HG03565 (cell line): ENCODE results near the gene PDGFRB.

Experiments used
- ATAC-seq: cut with Tn5 transposase; IDR thresholded peaks from one replicate; pipeline ENCODE4 v1.9.1; 2021; ENCODE audit warnings: mild to moderate bottlenecking, moderate library complexity; ENCODE audit not compliant: unreplicated experiment

PDGFRB gene

DNA sequence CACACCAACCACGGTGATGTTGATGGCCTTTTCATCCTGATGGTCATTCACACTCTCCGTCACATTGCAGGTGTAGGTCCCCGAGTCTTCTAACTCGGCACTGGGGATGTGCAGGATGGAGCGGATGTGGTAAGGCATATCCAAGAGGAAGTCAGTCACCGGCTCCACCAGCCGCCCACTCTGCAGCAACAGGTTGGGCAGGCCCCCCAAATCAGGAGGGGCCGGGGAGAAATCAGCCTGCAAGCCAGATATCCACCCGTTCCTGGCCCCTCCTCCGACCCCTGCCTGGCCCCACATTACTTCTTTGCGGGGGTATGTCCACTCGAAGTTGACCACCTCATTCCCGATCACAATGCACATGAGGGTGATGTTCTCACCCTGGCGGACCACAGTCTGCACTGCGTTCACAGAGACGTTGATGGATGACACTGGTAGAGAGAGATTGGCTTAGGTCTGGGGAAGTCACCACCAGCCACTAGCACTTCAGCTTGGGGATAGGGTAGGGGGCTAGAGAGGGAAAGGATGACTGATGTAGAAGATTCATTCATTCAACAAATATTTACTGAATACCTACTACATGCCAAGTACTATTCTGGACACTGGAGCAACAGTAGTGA, 22.0 kb downstream of the PDGFRB start:
- ATAC-seq = no peak

DNA sequence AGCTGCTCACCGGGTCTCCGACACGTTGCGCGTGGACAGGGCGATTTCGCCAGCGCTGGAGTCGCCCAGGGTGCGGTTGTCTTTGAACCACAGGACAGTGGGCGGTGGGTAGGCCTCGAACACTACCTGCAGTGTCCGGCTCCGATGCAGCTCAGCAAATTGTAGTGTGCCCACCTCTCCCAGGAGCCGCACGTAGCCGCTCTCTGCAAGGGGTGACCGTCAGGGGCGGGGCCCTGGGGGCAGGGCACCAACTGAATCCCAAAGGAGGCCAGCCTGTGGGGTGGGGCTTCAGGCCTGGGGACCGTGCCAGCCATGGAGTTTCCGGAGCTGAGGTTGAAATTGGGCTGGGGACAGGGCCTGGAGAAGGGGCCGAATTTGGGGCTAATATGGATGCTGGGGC, 22.9 kb downstream of the PDGFRB start:
- no peak for ATAC-seq

DNA sequence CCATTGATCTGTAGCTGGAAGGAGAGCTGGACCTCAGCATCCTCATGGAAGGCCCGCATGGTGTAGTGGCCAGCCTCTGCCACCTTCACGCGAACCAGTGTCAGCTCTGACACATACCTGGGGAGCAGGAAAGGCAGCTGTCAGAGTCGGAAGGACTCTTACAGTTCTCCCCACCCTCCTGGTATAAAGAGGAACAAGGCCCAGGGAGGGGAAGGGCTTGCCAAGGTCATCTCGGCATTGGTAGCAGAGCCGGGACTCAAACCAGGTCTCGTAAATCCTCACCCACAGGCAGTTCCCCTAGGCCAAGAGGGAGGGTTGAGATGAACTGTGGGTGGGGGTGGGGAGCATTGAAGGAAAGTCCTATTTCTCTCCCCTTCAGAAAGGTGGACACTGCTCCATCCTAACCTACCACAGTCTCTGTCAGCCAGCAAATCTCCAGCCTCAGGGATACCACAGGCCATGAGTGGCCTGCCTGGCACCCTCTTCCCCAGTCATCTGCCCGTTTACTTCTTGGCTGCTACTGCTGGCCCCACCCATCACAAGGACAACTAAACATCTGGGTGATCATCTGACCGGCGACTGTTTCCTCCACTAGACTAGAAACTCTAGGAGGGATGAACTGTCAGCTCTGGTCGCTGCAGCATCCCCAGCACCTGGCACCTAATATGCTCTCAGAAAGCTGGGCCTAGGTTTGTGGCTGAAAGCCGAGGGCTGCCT, 23.5 kb downstream of the PDGFRB start:
- ATAC-seq = no peak

DNA sequence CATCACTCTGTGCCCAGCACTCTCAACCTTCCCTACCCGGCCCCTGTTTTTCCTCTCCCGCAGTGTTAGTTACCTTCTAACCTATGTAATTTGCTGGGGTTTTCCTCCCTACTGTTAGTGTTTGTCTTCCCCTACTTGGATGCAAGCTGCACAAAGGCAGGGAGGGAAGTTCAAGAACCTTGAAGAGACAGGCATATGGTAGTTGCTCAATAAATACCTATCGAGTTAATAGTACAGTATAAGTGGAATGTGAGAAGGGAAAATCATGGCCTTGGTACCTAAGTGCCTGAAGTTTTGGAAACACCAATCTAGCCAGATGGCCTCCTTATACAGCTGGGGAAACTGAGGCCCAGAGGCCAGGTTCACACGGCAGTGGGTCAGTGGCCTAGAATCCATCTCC, 24.2 kb downstream of the PDGFRB start:
- ATAC-seq = no peak

DNA sequence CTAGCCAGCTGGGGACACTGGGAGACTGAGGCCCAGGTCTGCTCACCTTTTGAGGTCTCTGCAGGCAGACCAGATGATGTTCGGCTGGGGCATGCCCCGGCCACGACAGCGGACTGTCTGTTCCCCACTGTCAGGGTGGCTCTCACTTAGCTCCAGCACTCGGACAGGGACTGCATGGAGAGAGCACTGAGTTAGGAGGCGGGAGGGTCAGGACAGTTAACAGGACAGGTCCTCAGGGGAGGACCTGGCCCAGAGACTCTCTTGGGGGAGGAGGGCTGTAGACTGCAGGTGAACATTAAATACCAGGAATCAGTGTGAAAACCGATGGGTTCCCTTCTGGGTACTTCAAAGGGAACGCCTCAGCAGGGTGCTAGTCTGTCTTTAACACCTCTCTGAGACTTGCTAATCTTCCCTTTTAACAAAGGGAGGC, 25.1 kb downstream of the PDGFRB start:
- no peak for ATAC-seq

DNA sequence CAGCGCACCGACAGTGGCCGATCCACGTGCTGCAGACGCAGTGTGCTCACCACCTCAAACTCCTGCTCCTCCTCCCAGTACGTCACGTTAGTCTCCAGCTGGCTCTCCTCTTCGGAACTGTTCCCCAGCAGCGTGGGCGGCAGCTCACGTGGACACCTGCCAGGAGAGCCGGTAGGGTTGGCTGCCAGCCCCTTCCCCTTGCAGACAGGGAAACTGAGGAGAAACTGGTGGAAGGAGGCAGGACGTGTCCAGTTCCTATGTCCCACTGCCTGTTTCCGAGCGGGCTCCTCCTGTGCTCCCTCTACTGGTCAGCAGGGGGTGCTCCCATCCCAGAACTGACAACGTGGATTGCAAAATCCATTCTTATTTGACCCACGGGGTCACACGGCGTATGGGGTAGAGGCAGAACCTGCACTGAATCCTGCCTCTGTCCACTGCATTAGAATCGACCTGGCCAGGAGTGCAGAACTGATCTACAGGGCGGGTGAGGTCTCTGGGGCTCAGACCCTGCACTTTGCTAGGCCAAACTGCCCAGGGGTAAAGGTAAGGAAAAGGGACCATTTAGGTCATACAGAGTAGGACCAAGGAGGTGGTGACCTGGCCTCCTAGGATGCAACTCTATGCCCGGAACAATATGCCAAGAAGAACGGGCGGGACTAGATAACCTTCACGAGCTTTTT, 25.7 kb downstream of the PDGFRB start:
- ATAC-seq = no peak

DNA sequence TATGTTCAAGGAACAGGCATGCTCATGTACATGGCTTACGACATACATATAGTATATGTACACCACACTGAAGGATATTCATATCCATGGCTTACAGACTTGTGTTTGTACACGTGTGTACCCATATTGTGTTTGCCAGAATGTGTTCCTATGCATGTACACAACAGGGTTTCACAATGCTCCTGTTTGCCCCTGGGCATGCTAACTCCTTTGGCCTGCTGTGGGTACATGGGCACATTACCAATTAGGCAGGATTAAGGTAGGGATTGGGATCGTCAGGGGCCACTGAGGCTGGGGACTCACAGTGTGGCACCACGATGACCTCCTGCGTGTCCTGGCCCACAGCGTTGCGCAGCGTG, 26.2 kb downstream of the PDGFRB start:
- no peak for ATAC-seq

DNA sequence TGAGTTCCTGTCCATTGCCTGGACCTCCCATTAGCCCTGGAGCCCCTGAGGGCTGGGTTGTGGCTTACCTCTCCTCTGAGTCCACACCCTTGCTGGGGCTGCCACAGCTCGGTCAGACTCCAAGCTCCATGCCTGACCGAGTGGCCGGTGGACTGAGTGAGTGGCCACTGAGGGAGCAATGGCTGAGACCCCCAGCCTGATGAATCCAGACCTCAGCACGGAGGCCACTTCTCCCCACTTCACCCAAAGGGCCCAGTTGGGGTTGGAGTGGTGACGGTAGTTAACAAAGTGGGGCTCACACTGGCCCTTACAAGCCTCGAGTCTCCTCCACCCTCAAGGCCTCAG, 28.8 kb downstream of the PDGFRB start:
- no peak for ATAC-seq

DNA sequence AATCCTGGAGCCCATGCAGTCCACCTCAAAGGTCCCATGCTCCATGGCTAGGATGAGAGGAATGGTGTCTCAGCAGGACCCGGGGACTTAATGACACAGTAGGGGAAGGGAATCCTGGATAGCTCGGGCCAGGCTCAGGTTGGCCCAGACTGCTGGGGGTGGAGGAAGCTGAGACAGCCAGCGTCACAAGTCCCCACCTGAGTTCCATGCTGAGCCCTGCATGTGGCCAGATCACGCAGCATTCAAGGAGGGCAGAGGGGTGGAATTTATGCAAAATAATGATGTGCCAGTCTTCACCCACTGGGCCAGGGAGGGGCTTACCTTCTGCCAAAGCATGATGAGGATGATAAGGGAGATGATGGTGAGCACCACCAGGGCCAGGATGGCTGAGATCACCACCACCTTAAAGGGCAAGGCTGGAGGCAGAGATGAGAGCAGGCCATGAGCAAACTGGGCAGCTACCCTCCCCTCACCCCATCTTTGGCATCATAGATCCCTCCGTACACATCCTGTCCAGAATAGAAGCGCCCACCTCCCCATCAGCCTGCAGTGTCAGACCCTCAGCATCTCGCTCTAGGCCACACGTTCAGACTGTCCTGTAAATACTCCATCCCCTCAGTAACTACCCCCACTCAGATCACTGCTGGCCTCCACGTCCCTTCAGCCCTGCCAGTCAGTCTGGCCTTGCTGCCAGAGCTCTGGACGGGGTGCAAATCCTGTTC, 29.3 kb downstream of the PDGFRB start:
- ATAC-seq = no peak

DNA sequence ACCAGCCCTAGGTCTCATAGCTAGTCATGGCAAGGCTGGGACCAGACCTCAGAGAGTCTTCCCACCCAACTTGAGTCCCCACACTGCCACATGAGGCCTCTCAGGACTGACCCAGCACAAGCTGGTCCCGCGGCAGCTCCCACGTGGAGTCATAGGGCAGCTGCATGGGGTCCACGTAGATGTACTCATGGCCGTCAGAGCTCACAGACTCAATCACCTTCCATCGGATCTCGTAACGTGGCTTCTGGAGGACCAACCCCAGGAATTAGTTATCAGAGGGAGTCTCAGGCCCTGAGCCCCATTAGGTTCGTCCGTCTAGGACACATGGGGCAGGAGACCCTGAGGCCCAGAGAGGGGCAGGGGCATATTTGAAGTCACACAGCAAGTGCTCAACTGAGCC, 30.3 kb downstream of the PDGFRB start:
- no peak for ATAC-seq

DNA sequence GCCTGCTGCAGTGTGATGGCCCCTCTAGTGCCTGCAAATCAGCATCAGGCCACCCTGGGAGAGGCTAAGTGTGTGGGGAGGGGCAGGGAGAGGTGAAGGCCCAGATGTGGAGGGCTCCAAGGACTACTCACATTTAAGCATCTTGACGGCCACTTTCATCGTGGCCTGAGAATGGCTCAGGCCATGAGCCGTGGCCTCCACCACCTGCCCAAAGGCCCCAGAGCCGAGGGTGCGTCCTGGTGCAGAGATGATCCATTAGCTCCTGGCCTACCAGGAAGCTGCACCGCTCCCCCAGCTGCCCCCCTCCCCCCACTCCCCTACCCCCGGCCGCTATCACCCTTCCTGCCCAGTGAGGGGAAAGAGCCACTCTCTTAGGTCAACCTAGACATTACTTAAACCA, 31.0 kb downstream of the PDGFRB start:
- ATAC-seq = no peak

DNA sequence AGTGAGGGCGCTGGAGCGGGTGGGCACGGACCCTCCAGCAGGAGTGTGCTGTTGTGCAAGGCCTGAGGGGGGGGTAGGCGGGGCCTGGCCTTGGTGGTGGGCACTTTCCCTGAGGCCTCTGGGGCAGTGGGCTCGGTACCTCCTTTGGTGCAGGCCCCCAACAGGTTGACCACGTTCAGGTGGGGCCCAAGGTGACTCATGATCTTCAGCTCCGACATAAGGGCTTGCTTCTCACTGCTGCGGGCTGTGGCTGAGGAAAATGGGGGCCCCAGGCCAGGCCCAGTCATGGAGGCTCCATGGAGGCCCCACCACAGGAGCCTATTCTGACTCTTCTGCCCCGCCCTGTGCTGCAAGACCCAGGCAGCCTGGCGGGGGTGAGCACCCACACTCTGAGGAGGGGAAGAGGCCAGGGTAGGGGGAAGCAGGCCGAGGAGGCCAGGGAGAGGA, 31.5 kb downstream of the PDGFRB start:
- no peak for ATAC-seq

DNA sequence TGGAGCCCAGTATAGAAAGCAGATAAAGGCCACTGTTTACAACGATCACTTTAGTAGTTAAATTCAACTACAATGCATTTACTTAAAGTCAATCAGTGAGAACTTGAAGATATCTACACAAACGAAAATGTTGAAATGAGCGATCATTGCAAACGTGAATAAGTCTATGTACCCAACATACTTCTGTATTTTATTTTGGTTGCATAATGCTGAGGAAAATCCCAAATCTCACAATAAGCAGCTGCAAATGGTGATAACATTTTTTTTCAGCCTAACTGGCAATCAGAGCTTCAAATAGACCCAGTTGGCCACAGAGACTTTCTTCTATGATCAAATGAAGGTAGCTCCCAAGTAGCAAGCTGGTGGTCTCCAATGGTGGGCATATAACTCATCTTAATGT, 32.1 kb downstream of the PDGFRB start:
- no peak for ATAC-seq

DNA sequence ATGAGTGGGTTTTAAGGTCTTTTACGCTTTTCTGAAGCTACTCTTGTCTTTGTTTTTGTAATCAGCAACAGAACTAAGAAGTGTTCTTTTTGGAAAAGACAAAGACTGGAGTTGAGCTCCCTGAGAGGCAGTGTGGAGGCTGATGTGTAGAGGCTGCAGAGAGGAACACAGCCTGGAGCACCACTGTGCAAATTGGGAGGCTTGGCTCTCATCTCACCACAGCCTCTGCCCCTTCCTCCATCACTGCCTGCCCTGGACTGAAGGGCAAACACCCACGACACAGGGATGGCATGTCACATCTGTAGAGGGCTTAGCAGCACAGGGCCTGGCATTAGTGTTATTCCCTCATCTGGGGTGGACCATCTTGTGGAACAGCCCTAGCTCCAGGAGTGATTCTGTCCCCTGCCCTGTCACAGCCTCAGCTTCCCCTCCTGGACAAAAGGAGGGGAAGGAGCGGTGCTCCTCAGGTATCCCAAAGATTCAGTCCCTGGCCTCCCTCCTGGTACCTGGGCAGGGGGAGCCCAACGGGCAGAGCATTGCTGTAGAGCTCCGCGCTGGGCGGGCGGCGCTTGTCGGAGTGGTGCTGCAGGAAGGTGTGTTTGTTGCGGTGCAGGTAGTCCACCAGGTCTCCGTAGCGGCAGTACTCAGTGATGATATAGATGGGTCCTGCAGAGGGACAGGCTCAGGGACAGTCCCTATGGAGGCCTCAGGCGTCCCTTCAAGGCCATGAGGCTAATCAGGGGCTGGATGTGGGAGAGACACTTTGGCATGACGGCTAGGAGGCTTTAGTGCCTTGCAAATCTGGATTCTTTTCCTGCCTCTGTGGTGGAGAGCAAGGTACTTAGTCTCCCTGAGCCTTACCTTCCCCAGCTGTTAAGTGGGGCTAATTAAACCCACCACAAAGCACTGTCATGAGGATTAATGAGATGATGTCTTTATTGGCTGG, 32.8 kb downstream of the PDGFRB start:
- no peak for ATAC-seq

DNA sequence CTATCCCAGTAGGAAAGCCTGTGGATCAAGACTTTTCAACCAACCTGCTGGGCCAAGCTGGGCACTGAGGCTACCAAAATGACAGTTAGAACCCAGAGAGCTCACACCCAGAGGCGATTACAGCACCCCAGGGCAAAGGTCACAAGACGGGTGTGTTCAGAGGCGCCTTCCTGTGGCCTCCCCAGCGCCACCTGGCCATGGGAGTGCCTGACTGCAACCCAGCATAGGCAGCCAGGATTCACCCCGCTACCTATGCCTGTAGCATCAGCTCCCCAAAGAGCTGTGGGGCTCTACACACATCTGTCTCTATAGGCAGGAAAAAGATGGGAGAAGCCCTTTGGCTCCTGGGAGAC, 33.5 kb downstream of the PDGFRB start:
- peak; percentile 63 for ATAC-seq

DNA sequence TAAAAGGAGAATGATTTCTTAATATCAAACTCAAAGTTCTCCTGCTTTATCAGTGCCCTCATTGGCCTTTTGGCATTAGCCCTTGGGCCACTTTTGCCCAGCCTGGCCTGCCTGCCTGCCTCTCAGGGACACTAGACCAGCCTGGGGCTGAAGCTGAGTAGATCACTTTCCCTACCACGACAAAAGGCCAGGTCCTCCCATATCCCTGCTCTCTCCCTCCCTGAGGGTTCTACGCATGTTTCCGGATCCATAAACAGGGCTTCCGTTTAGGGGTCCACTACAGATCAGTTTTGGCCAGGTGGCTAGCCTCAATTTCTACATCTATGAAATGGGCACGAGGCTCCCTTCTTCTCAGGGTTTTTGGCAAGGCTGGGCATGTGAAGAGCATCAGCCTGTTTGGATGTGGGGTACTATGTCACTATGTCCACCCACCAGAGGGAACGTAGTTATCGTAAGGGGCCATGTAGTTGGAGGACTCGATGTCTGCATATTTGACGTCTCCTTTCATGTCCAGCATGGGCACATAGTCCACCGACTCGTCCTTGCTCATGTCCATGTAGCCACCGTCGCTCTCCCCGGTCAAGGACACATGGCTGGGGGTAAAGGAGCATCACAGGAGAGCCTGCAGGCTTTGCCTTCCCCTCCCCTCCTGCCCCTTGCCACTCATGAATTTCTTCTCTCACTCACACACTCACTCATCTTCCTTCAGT, 34.0 kb downstream of the PDGFRB start:
- no peak for ATAC-seq

DNA sequence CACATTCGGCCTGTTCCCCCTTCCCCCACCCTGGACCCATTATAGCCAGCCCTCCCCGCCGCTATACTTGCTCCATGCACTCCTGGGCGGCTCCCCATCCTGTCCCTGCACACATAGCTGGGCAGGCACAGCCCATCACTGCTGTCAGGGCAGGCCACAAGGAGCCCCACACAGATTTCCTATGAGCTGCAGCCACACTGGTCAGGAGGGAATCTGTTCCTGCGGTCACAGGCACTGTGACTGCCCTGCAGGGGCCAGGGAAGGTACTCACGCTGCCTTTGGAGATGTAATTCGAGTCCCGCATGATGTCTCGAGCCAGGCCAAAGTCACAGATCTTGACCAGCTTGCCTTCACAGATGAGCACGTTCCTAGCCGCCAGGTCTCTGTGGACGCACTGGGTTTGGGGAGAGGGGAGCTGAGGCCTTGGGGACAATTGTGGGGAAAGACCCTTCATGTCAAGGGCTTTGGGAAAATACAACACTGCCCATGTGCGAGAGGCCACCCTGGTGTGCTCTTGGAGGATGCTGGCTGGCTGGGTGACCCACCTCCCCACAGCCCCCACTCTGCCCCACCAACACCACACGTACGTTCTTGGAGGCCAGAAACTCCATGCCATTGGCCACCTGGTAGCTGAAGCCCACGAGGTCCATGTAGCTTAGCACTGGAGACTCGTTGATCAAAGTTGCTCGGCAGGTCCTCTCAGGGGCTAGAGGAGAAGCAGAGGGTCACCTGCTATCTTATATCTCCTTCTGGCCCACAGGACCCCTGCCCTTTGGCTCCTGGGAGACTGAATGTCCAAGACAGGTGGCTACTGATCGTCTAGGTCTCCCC, 34.8 kb downstream of the PDGFRB start:
- no peak for ATAC-seq

DNA sequence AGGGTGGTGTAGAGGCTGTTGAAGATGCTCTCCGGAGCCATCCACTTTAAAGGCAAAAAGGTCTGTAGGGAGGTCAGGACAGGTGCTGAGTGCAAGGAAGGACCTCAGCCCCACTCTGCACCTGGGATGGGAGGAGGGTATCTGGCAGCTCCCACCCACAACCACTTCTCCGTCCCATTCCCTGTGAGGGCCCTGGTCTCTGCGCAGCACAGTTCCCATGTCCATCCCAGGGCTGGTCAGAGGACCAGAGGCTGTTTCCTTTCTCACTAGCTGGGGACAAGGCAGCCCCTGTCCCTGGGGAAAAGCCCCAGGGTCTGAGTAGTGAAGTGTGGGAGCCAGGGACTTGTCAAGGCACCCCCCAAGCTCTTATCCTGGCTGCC, 35.6 kb downstream of the PDGFRB start:
- ATAC-seq = no peak

DNA sequence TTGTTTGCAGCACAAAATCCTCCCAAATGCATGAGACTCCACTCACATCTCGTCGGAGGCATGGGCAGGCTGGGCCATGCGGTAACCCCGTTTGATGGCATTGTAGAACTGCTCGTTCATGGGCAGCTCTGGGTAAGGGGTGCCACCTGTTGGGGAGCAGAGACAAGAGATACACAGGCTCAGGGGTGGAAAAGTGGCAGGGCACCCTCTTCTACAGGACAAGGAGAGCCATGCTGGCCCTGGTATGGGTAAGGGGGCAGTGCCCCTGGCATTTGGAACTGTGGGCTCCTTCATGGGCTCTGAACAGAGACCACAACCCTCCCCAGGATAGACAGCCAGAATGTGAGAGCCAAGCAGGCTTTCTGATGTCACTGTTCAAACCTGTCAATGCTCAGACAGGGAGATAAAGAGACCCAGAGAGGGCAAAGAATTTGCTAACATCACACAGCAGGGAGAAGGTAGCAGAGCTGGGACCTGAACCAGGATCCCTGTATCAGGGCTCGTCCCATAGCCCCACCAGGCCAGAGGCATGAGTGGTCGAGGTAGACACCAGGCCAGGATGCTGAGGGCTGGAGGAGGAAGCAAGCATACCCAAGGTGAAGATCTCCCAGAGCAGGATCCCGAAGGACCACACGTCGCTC, 36.1 kb downstream of the PDGFRB start:
- no peak for ATAC-seq
